SK-N-SH (cell line): ENCODE results near the gene ACAP3. TPM values are rescaled to one million over a fixed set of nuclear protein-coding genes. Genes with fewer than 3 reads are reported as not detected.
A peak's percentile ranks its signal among the peaks of the same experiment; 100 is the strongest.

Source experiments
- CTCF ChIA-PET: fragments of 300-600, 350-600 bp; formaldehyde crosslinking; extraction: SDS; loops from one replicate; lab custom pipeline; 2021; lab: Yijun Ruan, JAX
- POLR2A ChIA-PET: fragments of 350-600 bp; sonication (Branson Sonifier 250); formaldehyde crosslinking; extraction: SDS; loops from one replicate; lab custom pipeline; 2020; ENCODE audit warnings: antibody characterized with exemption, inconsistent platforms; lab: Yijun Ruan, JAX
- DNase-seq: peaks from one replicate; pipeline ENCODE4 v3.0.0; 2012
- H2AFZ ChIP-seq: fragments of 200-600 bp; sonication (generic); 2 replicates; pipeline ENCODE4 v1.8.1; 2016; ENCODE audit warnings: antibody characterized with exemption, mild to moderate bottlenecking, low read depth
- H3F3A ChIP-seq: fragments of 200-600 bp; sonication (generic); replicated peaks from 2 replicates; pipeline ENCODE3; 2016; ENCODE audit warnings: antibody characterized with exemption, mild to moderate bottlenecking; ENCODE audit not compliant: insufficient read depth
- H3K27ac ChIP-seq, 2 experiments: fragments of 200-500 bp in 1 of 2; fragments of 200-600 bp in 1 of 2; sonication (Bioruptor generic) in 1 of 2; sonication (generic), shearing (Covaris generic) in 1 of 2; 2 replicates each; pipeline versions ENCODE4 v1.5.1 to v1.6.1; 2014 to 2016; ENCODE audit warnings: low read depth in 2 of 2, inconsistent platforms in 1 of 2, low read length in 1 of 2, mild to moderate bottlenecking in 1 of 2, mixed read lengths in 1 of 2
- H3K27me3 ChIP-seq: fragments of 200-600 bp; sonication (generic), shearing (Covaris generic); 2 replicates; pipeline ENCODE4 v1.6.1; 2016; ENCODE audit warnings: mixed run types; ENCODE audit not compliant: insufficient read depth
- H3K36me3 ChIP-seq, 2 experiments: fragments of 200-500 bp in 1 of 2; fragments of 200-600 bp in 1 of 2; sonication (Bioruptor generic) in 1 of 2; sonication (generic) in 1 of 2; replicated peaks in 1 of 2; 2 replicates each; pipeline versions ENCODE3 to v1.5.1; 2014 to 2016; ENCODE audit warnings: low read length in 1 of 2, mild to moderate bottlenecking in 1 of 2; ENCODE audit not compliant: insufficient read depth in 2 of 2, control insufficient read depth in 1 of 2
- H3K4me1 ChIP-seq, 2 experiments: fragments of 200-500 bp in 1 of 2; fragments of 200-600 bp in 1 of 2; sonication (Bioruptor generic) in 1 of 2; sonication (generic), shearing (Covaris generic) in 1 of 2; 2 replicates each; pipeline versions ENCODE4 v1.5.1 to v1.6.1; 2014 to 2016; ENCODE audit warnings: low read depth in 1 of 2, low read length in 1 of 2, mixed run types in 1 of 2; ENCODE audit not compliant: insufficient read depth in 2 of 2, control insufficient read depth in 1 of 2
- H3K4me2 ChIP-seq: fragments of 200-600 bp; sonication (generic), shearing (Covaris generic); 2 replicates; pipeline ENCODE4 v1.6.1; 2017; ENCODE audit warnings: mixed run types
- H3K4me3 ChIP-seq, 2 experiments: fragments of 200-500 bp in 1 of 2; fragments of 200-600 bp in 1 of 2; sonication (Bioruptor generic) in 1 of 2; sonication (generic), shearing (Covaris generic) in 1 of 2; 2 replicates each; pipeline versions ENCODE4 v1.5.1 to v1.8.1; 2014 to 2016; ENCODE audit warnings: low read depth in 2 of 2, inconsistent platforms in 1 of 2, low read length in 1 of 2, mild to moderate bottlenecking in 1 of 2, mixed read lengths in 1 of 2, moderate library complexity in 1 of 2
- H3K79me2 ChIP-seq: fragments of 200-600 bp; sonication (generic); 2 replicates; pipeline ENCODE4 v1.8.1; 2017; ENCODE audit warnings: mild to moderate bottlenecking; ENCODE audit not compliant: insufficient read depth
- H3K9ac ChIP-seq: fragments of 200-600 bp; sonication (generic); 2 replicates; pipeline ENCODE4 v1.6.1; 2017; ENCODE audit warnings: mixed run types
- H3K9me2 ChIP-seq: fragments of 200-600 bp; sonication (generic); 2 replicates; pipeline ENCODE4 v1.6.1; 2017; ENCODE audit warnings: mixed run types
- H3K9me3 ChIP-seq: fragments of 200-600 bp; sonication (generic); 2 replicates; pipeline ENCODE4 v1.6.1; 2017; ENCODE audit warnings: mixed run types, mild to moderate bottlenecking, moderate library complexity
- H4K20me1 ChIP-seq: fragments of 200-600 bp; sonication (generic); 2 replicates; pipeline ENCODE4 v1.6.1; 2017; ENCODE audit warnings: mild to moderate bottlenecking, mixed run types; ENCODE audit not compliant: insufficient read depth
- EP300 ChIP-seq, 2 experiments: IDR thresholded peaks; 2 replicates each; pipeline versions ENCODE4 v1.4.0 to v1.6.1; 2012; ENCODE audit warnings: borderline replicate concordance in 1 of 2, low read depth in 1 of 2, low read length in 1 of 2
- FOXJ3 ChIP-seq: sonication (generic); formaldehyde crosslinking; IDR thresholded peaks from 2 replicates; pipeline ENCODE4 v1.5.1; 2020; ENCODE audit warnings: mild to moderate bottlenecking, missing genetic modification reagents
- GATA2 ChIP-seq: sonication (generic); formaldehyde crosslinking; IDR thresholded peaks from 2 replicates; pipeline ENCODE4 v1.5.0; 2020; ENCODE audit warnings: mild to moderate bottlenecking, missing genetic modification reagents
- IRF3 ChIP-seq: fragments of 150-350 bp; IDR thresholded peaks from 2 replicates; pipeline ENCODE4 v1.6.1; 2016; ENCODE audit warnings: mild to moderate bottlenecking, low read depth, low read length
- POLR2AphosphoS5 ChIP-seq: IDR thresholded peaks from 2 replicates; pipeline ENCODE4 v1.6.1; 2012; ENCODE audit warnings: low read depth, low read length
- RXRA ChIP-seq: IDR thresholded peaks from 2 replicates; pipeline ENCODE4 v1.4.0; 2012; ENCODE audit warnings: low read depth, mild to moderate bottlenecking, borderline replicate concordance
- SIN3A ChIP-seq: IDR thresholded peaks from 2 replicates; pipeline ENCODE4 v1.6.1; 2012; ENCODE audit warnings: low read depth, mild to moderate bottlenecking, low read length, moderate library complexity, borderline replicate concordance
- TEAD4 ChIP-seq: IDR thresholded peaks from 2 replicates; pipeline ENCODE4 v1.4.0; 2012; ENCODE audit warnings: mild to moderate bottlenecking, borderline replicate concordance; ENCODE audit not compliant: insufficient read depth
- USF1 ChIP-seq: IDR thresholded peaks from 2 replicates; pipeline ENCODE4 v1.4.0; 2012; ENCODE audit warnings: low read depth, borderline replicate concordance
- WGBS: methylation state at CpG from one replicate; pipeline ENCODE4 v1.1.6; 2017; ENCODE audit warnings: low lambda C conversion rate; 5-methylcytosine and 5-hydroxymethylcytosine counted together
- polyA plus RNA-seq, 3 experiments: library from polyadenylated mRNA; depleted of rRNA; stranded (reverse); fragments of >200 nt; gene quantifications; 2 replicates each; pipeline ENCODE4 v1.2.3, GENCODE V29; 2012
- TF ChIP-seq, protein P1 (sequence below): IDR thresholded peaks from 2 replicates; pipeline ENCODE4; 2012

ACAP3 gene
- polyA plus RNA-seq, 1 of the 3 experiments (the other 2 are of a cell fraction) = 51.7 TPM

DNA sequence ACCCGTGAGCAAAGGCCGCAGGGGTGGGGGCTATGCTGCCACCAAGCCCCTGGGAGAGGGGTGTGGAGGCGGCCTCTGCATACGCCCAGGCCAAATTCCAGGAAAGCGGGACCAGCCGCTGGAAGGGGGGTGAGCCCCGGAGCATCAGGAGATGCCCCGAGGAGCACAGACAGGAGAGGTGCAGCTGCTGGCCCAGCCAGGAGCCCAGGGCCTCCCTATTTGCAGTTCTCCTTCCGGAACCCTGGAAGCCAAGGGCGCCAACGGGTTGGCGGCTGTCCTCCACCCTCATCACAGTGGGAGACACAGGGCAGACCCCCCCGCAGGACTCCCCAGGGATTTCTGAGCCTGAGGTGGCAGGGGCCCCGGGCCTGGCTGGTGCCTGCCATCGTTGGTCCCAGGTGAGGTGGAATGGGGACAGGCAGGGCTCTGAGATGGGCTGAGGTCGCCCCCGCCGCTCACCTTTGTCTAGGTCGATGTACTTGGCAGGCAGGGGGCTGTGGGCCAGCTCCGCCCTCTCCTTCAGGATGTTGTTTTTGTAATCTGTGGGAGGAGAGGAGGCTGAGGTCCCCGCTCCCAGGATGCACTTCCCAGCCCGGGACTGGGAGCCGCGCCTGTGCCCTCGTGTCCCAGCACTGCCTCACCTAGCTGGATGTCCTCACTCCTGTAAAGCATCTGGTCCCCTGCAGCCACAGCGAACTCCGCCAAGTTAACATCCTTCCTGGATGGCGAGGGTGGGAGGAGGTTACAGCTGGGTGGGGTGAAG is 45.8 kb upstream of the ACAP3 start:
- Histone ChIP-seq H3K4me3 (no peak overlapping the region), H3F3A (peaks cover 5% of the 10 kb centered on the region), H3K36me3 (no peaks in the 10 kb centered on the region), H3K9ac (no peak overlapping the region), H4K20me1 (no peaks in the 10 kb centered on the region), H3K4me1 (peaks cover 0 to 41% of the 10 kb centered on the region in 2 experiments; a peak in 1 of 4 replicates), H2AFZ (no peak overlapping the region), H3K9me3 (no peaks in the 10 kb centered on the region), H3K27ac (no peak overlapping the region), H3K27me3 (no peaks in the 10 kb centered on the region), H3K9me2 (no peaks in the 10 kb centered on the region), H3K79me2 (peaks cover 3% of the 10 kb centered on the region; the same call in 1 of the 2 replicates), H3K4me2 (no peak overlapping the region)
- no peak for DNase-seq
- TF ChIP-seq EP300 (IDR thresholded peaks at IDR 0.05; ENCODE audit: borderline replicate concordance in 1 of 2, low read depth in 1 of 2, low read length in 1 of 2) (no peak), GATA2 (CRISPR knock-in tag) (no peak), TEAD4 (no peak), FOXJ3 (CRISPR knock-in tag) (no peak)
- POLR2A ChIA-PET = no interaction called here
- CTCF ChIA-PET = interaction anchor here (0.6 to 5.1 kb wide), 3 partner anchors 8 to 24 kb away, joined by 3 to 48 read pairs (median 10); no protein-coding TSS in a partner anchor
- 83% methylated on average over 5 of the region's 28 CpGs for WGBS

GRCh38 chr1:1352786-1353388 is 45.2 kb upstream of the ACAP3 start:
- Histone ChIP-seq H3K27ac (no peak overlapping the region), H3K36me3 (no peaks in the 10 kb centered on the region), H3K27me3 (no peaks in the 10 kb centered on the region), H3K4me1 (peaks cover 0 to 40% of the 10 kb centered on the region in 2 experiments; a peak in 1 of 4 replicates), H4K20me1 (peaks cover 2% of the 10 kb centered on the region; the same call in 1 of the 2 replicates), H2AFZ (no peak overlapping the region), H3K4me2 (no peak overlapping the region), H3F3A (peaks cover 5% of the 10 kb centered on the region), H3K79me2 (peaks cover 10% of the 10 kb centered on the region), H3K4me3 (no peak overlapping the region), H3K9me2 (no peaks in the 10 kb centered on the region), H3K9me3 (no peaks in the 10 kb centered on the region), H3K9ac (no peak overlapping the region)
- no peak for TF ChIP-seq SIN3A
- peak; percentile 34; the same call in 1 of the 2 replicates for TF ChIP-seq POLR2AphosphoS5
- no peak for TF ChIP-seq IRF3
- TF ChIP-seq, protein P1, sequence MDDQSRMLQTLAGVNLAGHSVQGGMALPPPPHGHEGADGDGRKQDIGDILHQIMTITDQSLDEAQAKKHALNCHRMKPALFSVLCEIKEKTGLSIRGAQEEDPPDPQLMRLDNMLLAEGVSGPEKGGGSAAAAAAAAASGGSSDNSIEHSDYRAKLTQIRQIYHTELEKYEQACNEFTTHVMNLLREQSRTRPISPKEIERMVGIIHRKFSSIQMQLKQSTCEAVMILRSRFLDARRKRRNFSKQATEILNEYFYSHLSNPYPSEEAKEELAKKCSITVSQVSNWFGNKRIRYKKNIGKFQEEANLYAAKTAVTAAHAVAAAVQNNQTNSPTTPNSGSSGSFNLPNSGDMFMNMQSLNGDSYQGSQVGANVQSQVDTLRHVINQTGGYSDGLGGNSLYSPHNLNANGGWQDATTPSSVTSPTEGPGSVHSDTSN = peak; percentile 14; the same call in 1 of the 2 replicates
- TF ChIP-seq RXRA = no peak
- no peak for TF ChIP-seq USF1
- POLR2A ChIA-PET = interaction anchor here (0.6 kb wide), 1 partner anchor 23 kb away, joined by 3 read pairs; no protein-coding TSS in a partner anchor
- CTCF ChIA-PET = interaction anchor here (1.7 to 5.1 kb wide), 2 partner anchors 19 to 22 kb away, joined by 8 to 48 read pairs; partner anchors contain the start of gene AURKAIP1
- no peak for DNase-seq
- WGBS = 100% methylated on average over 1 of the region's 5 CpGs
